AG08396 (cell line): ENCODE data around the gene KDSR.

ENCODE experiments used
- DNase-seq: peaks from one replicate; pipeline ENCODE4 v3.0.0; 2012; ENCODE audit warnings: low spot score, mixed read lengths

Gene KDSR

GRCh38 chr18:63320123-63320974 is 46.7 kb downstream of the KDSR start:
- DNase-seq, result peak; percentile 84

- DNase-seq, result peak; percentile 55
These were observed 47.5 kb downstream of the KDSR start, which contains the start of gene BCL2 for GRCh38 chr18:63319383-63320122. Gene BCL2 (minus strand): TSS chr18:63319769.

- no peak for DNase-seq
These were observed 48.1 kb downstream of the KDSR start for GRCh38 chr18:63318889-63319382.

GRCh38 chr18:63317982-63318888 is 48.8 kb downstream of the KDSR start:
- peak; percentile 21 for DNase-seq

GRCh38 chr18:63317556-63317946 is 49.5 kb downstream of the KDSR start:
- no peak for DNase-seq

GRCh38 chr18:63316612-63317555 is 50.1 kb downstream of the KDSR start:
- no peak for DNase-seq

GRCh38 chr18:63315876-63316275 is 51.1 kb downstream of the KDSR start:
- no peak for DNase-seq

- DNase-seq, result no peak
These were observed 51.8 kb downstream of the KDSR start for GRCh38 chr18:63315131-63315662.

- no peak for DNase-seq
These were observed 52.8 kb downstream of the KDSR start for GRCh38 chr18:63314062-63314790.

- no peak for DNase-seq
These were observed 53.5 kb downstream of the KDSR start for GRCh38 chr18:63313396-63313917.

GRCh38 chr18:63312737-63313395 is 54.1 kb downstream of the KDSR start:
- DNase-seq, result no peak

- DNase-seq, result no peak
These were observed 55.0 kb downstream of the KDSR start for GRCh38 chr18:63312019-63312409.

- no peak for DNase-seq
These were observed 55.6 kb downstream of the KDSR start for GRCh38 chr18:63311118-63312018.

GRCh38 chr18:63309422-63309821 is 57.6 kb downstream of the KDSR start:
- DNase-seq, result no peak

- no peak for DNase-seq
These were observed 59.3 kb downstream of the KDSR start for GRCh38 chr18:63307551-63308200.

- DNase-seq, result no peak
These were observed 60.0 kb downstream of the KDSR start for GRCh38 chr18:63306819-63307550.

- DNase-seq, result no peak
These were observed 60.8 kb downstream of the KDSR start for GRCh38 chr18:63306249-63306648.
